Stomach (tissue), 9 donors: ENCODE results near the gene FZR1. TPM values are rescaled to one million over a fixed set of nuclear protein-coding genes. Genes with fewer than 3 reads are reported as not detected.

Experiments used
- DNase-seq, 2 donors: peaks; one replicate each; pipeline versions ENCODE4 v3.0.0 to v3.0.0-alpha.2; 2013 to 2019
- H3K27ac ChIP-seq, 5 donors: fragments of 200-600 bp in 4 of 5; sonication (generic) in 4 of 5; one replicate each; pipeline ENCODE4 v1.5.1; 2013 to 2019; ENCODE audit warnings: mild to moderate bottlenecking in 1 of 5, moderate library complexity in 1 of 5
- H3K27me3 ChIP-seq, 3 donors: fragments of 200-600 bp; sonication (generic); one replicate each; pipeline ENCODE4 v1.5.1; 2017 to 2019; ENCODE audit warnings: mixed run types in 1 of 3
- H3K36me3 ChIP-seq, 4 donors: fragments of 200-600 bp; sonication (generic); 1 replicate in 3 of 4; 2 replicates in 1 of 4; pipeline ENCODE4 v1.5.1; 2016 to 2019
- H3K4me1 ChIP-seq, 4 donors: fragments of 200-600 bp; sonication (generic); one replicate each; pipeline ENCODE4 v1.5.1; 2016 to 2019
- H3K4me3 ChIP-seq, 4 donors: fragments of 200-600 bp; sonication (generic) in 3 of 4; one replicate each; pipeline ENCODE4 v1.5.1; 2016 to 2019; ENCODE audit warnings: mild to moderate bottlenecking in 1 of 4
- H3K9me3 ChIP-seq, 4 donors: fragments of 200-600 bp; sonication (generic); one replicate each; pipeline ENCODE4 v1.5.1; 2016 to 2019
- EP300 ChIP-seq: sonication (generic); formaldehyde crosslinking; IDR thresholded peaks from one replicate; pipeline ENCODE4 v1.6.1; 2017; ENCODE audit warnings: antibody characterized with exemption
- POLR2A ChIP-seq, 4 donors: fragments of 450-650 bp; IDR thresholded peaks; one replicate each; pipeline ENCODE4 v1.6.1; 2016; ENCODE audit warnings: antibody characterized with exemption in 4 of 4, control low read depth in 2 of 4, mild to moderate bottlenecking in 1 of 4, moderate library complexity in 1 of 4
- POLR2AphosphoS5 ChIP-seq, 3 donors: sonication (generic); formaldehyde crosslinking; IDR thresholded peaks; one replicate each; pipeline ENCODE4 v1.6.1; 2016; ENCODE audit warnings: antibody characterized with exemption in 3 of 3
- WGBS, 5 donors: extraction: QIAGEN DNeasy Blood & Tissue Kit in 3 of 5; methylation state at CpG; one replicate each; pipeline versions ENCODE4 v1.1.5 to v1.1.7; 2013 to 2018; 5-methylcytosine and 5-hydroxymethylcytosine counted together
- intact Hi-C: fragments of 100-400 bp; cut with DNase I; formaldehyde crosslinking; loops from one replicate; pipeline ENCODE4 v1.15.1; 2023; ENCODE audit warnings: low total_unique reads
- polyA plus RNA-seq, 3 donors: library from polyadenylated mRNA; stranded (reverse); fragments of 200-250 nt; gene quantifications; one replicate each; pipeline ENCODE4 v1.2.3, GENCODE V29; 2013
- total RNA-seq, 5 donors: library from RNA; depleted of rRNA; stranded (reverse); fragments of >200 nt; gene quantifications; one replicate each; pipeline versions ENCODE4 v1.1.0 to v1.2.3, GENCODE V29; 2014 to 2016
- TF ChIP-seq, protein P1 (sequence below), 7 experiments: fragments of 450-650 bp in 4 of 7; fragments of 200-600 bp in 3 of 7; sonication (generic) in 3 of 7; IDR thresholded peaks; one replicate each; pipeline ENCODE4 v1.5.1; 2016 to 2019; ENCODE audit warnings: antibody characterized with exemption in 7 of 7, control low read depth in 2 of 7, mild to moderate bottlenecking in 1 of 7
- donor health status: healthy with polysubstance abuse.
- donor health status: Bipolar disorder and iron deficiency.
- donor health status: healthy.

The FZR1 gene
- total and polyA plus RNA-seq, 8 donors = 9.4 to 113 (median 21.3) TPM

GRCh38 chr19:3481241-3482090 is 24.6 kb upstream of the FZR1 start:
- Histone ChIP-seq H3K4me3 (peak overlapping the region in 1 of 4 donors; percentile 46), H3K27ac (peak overlapping the region; percentile 32 to 89 (median 83))
- intact Hi-C loops = no loop called here

GRCh38 chr19:3482507-3483225 is 23.4 kb upstream of the FZR1 start:
- TF ChIP-seq EP300 = no peak
- TF ChIP-seq POLR2AphosphoS5 (IDR thresholded peaks at IDR 0.05) = no peak
- peak overlapping the region; percentile 28 to 46 (median 38) for H3K4me3 ChIP-seq
- peaks cover 7 to 52% (median 38%) of the 10 kb centered on the region in 4 donors for H3K4me1 ChIP-seq
- 33 to 58% (median 55%) methylated on average over 24 to 49 of the region's 49 CpGs for WGBS, 5 donors
- peaks cover 0 to 77% (median 11%) of the 10 kb centered on the region in 3 donors for H3K27me3 ChIP-seq
- intact Hi-C loops = no loop called here
- peak; percentile 79 to 80 for DNase-seq
- H3K27ac ChIP-seq = peak overlapping the region; percentile 75 to 89 (median 85)
- H3K9me3 ChIP-seq = no peaks in the 10 kb centered on the region
- H3K36me3 ChIP-seq = no peaks in the 10 kb centered on the region

More at GRCh38 chr19:3481241-3482090, 24.6 kb upstream of the FZR1 start:
- H3K9me3 ChIP-seq = no peaks in the 10 kb centered on the region
- H3K27me3 ChIP-seq = peaks cover 0 to 77% (median 11%) of the 10 kb centered on the region in 3 donors
- H3K36me3 ChIP-seq = no peaks in the 10 kb centered on the region
- DNase-seq = peak; percentile 60 to 75
- WGBS, 5 donors = 47 to 65% (median 58%) methylated on average over 21 to 38 of the region's 38 CpGs
- H3K4me1 ChIP-seq = peaks cover 7 to 52% (median 38%) of the 10 kb centered on the region in 4 donors
- no peak for TF ChIP-seq POLR2A (IDR thresholded peaks at IDR 0.05)
- peak in 2 of 3 donors; percentile 32 to 38 for TF ChIP-seq POLR2AphosphoS5 (IDR thresholded peaks at IDR 0.05)
- TF ChIP-seq, protein P1, sequence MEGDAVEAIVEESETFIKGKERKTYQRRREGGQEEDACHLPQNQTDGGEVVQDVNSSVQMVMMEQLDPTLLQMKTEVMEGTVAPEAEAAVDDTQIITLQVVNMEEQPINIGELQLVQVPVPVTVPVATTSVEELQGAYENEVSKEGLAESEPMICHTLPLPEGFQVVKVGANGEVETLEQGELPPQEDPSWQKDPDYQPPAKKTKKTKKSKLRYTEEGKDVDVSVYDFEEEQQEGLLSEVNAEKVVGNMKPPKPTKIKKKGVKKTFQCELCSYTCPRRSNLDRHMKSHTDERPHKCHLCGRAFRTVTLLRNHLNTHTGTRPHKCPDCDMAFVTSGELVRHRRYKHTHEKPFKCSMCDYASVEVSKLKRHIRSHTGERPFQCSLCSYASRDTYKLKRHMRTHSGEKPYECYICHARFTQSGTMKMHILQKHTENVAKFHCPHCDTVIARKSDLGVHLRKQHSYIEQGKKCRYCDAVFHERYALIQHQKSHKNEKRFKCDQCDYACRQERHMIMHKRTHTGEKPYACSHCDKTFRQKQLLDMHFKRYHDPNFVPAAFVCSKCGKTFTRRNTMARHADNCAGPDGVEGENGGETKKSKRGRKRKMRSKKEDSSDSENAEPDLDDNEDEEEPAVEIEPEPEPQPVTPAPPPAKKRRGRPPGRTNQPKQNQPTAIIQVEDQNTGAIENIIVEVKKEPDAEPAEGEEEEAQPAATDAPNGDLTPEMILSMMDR (IDR thresholded peaks at IDR 0.05) = no peak
- no peak for TF ChIP-seq EP300

- Histone ChIP-seq H3K9me3 (no peaks in the 10 kb centered on the region), H3K27me3 (peaks cover 0 to 77% (median 11%) of the 10 kb centered on the region in 3 donors), H3K27ac (peak within 1 kb of the TSS; percentile 75 to 89 (median 85)), H3K4me3 (peak within 1 kb of the TSS; percentile 28 to 46 (median 38)), H3K36me3 (no peaks in the 10 kb centered on the region), H3K4me1 (peaks cover 7 to 50% (median 38%) of the 10 kb centered on the region in 4 donors)
- DNase-seq = peak; percentile 38 to 66
- intact Hi-C loops = no loop called here
- WGBS, 5 donors = 27 to 59% (median 30%) methylated on average over 17 to 33 of the region's 33 CpGs
- TF ChIP-seq POLR2AphosphoS5 (IDR thresholded peaks at IDR 0.05) (no peak), POLR2A (IDR thresholded peaks at IDR 0.05) (no peak), EP300 (no peak)
- TF ChIP-seq, protein P1 (IDR thresholded peaks at IDR 0.05) = no peak
Measured at GRCh38 chr19:3483226-3483628, 22.9 kb upstream of the FZR1 start, which contains the start of gene SMIM44. Gene SMIM44 (minus strand): TSS chr19:3483441. CDS start chr19:3483403, 38 bp downstream.

GRCh38 chr19:3491396-3492119 is 14.6 kb upstream of the FZR1 start:
- WGBS, 5 donors = 94 to 96% (median 95%) methylated on average over 34 to 55 of the region's 55 CpGs
- TF ChIP-seq EP300 = no peak
- Histone ChIP-seq H3K4me1 (peaks cover 0 to 6% (median 0%) of the 10 kb centered on the region in 4 donors), H3K27me3 (no peaks in the 10 kb centered on the region), H3K4me3 (no peak overlapping the region), H3K9me3 (no peaks in the 10 kb centered on the region), H3K27ac (no peak overlapping the region), H3K36me3 (peaks cover 32 to 71% (median 66%) of the 10 kb centered on the region in 4 donors)
- DNase-seq = no peak
- intact Hi-C loops = no loop called here
